Measurements from ENCODE around the gene OPRD1.
"Not testable (repeated sequence)": the region's sequence is repeated elsewhere in the genome, so short reads cannot be mapped to it uniquely, and the experiment has no call there.

Gene OPRD1

GRCh38 chr1:28790377-28791035 lies 21.5 kb upstream of the OPRD1 start:
- no peak for DNase-seq (ENCODE audit: low spot score)
- TF ChIP-seq CTCF (IDR thresholded peaks at IDR 0.05; ENCODE audit: extremely low read depth, missing control alignments), result no peak

- DNase-seq (ENCODE audit: low spot score), result not testable (repeated sequence)
Observed at GRCh38 chr1:28791929-28792328, 20.0 kb upstream of the OPRD1 start.

- no peak for TF ChIP-seq CTCF (IDR thresholded peaks at IDR 0.05; ENCODE audit: extremely low read depth, missing control alignments)
- no peak for DNase-seq (ENCODE audit: low spot score)
Observed at GRCh38 chr1:28792644-28793121, 19.3 kb upstream of the OPRD1 start.

GRCh38 chr1:28794582-28794981 lies 17.4 kb upstream of the OPRD1 start:
- DNase-seq (ENCODE audit: low spot score), result not testable (repeated sequence)

- no peak for DNase-seq (ENCODE audit: low spot score)
- TF ChIP-seq CTCF (IDR thresholded peaks at IDR 0.05; ENCODE audit: extremely low read depth, missing control alignments), result no peak
Observed at GRCh38 chr1:28796352-28797211, 15.4 kb upstream of the OPRD1 start.

- no peak for DNase-seq (ENCODE audit: low spot score)
- no peak for TF ChIP-seq CTCF (IDR thresholded peaks at IDR 0.05; ENCODE audit: extremely low read depth, missing control alignments)
Observed at GRCh38 chr1:28800324-28800723, 11.6 kb upstream of the OPRD1 start.

- DNase-seq (ENCODE audit: low spot score), result no peak
- no peak for TF ChIP-seq CTCF (IDR thresholded peaks at IDR 0.05; ENCODE audit: extremely low read depth, missing control alignments)
Observed at GRCh38 chr1:28801461-28801860, 10.5 kb upstream of the OPRD1 start.

GRCh38 chr1:28803051-28803450 lies 8.9 kb upstream of the OPRD1 start:
- TF ChIP-seq CTCF (IDR thresholded peaks at IDR 0.05; ENCODE audit: extremely low read depth, missing control alignments), result no peak
- DNase-seq (ENCODE audit: low spot score), result no peak

All from GM20000 (cell line).